Parathyroid adenoma (tissue), 2 donors: ENCODE results near the gene TAF4.

ENCODE experiments used
- H2AFZ ChIP-seq: fragments of 300-600 bp; sonication (generic); one replicate; pipeline ENCODE4 v1.7.0; 2017; ENCODE audit warnings: antibody characterized with exemption, mild to moderate bottlenecking
- H3K27ac ChIP-seq: fragments of 300-600 bp; sonication (generic); one replicate; pipeline ENCODE4 v1.7.0; 2017
- H3K27me3 ChIP-seq: fragments of 300-600 bp; sonication (generic); one replicate; pipeline ENCODE4 v1.7.0; 2017; ENCODE audit warnings: low read length; ENCODE audit not compliant: control insufficient read depth, insufficient read depth
- H3K36me3 ChIP-seq: fragments of 300-600 bp; sonication (generic); one replicate; pipeline ENCODE4 v1.7.0; 2017; ENCODE audit warnings: low read length; ENCODE audit not compliant: control insufficient read depth, insufficient read depth
- H3K4me1 ChIP-seq: fragments of 300-600 bp; sonication (generic); one replicate; pipeline ENCODE4 v1.7.0; 2017; ENCODE audit warnings: control low read depth
- H3K4me2 ChIP-seq: fragments of 300-600 bp; sonication (generic); one replicate; pipeline ENCODE4 v1.7.0; 2017; ENCODE audit warnings: low read length
- H3K4me3 ChIP-seq: fragments of 300-600 bp; sonication (generic); one replicate; pipeline ENCODE4 v1.7.0; 2017; ENCODE audit warnings: low read depth, low read length
- H3K79me2 ChIP-seq: fragments of 300-600 bp; sonication (generic); one replicate; pipeline ENCODE4 v1.7.0; 2017; ENCODE audit warnings: control low read depth
- H3K9ac ChIP-seq: fragments of 300-600 bp; sonication (generic); one replicate; pipeline ENCODE4 v1.7.0; 2017; ENCODE audit warnings: mild to moderate bottlenecking
- H3K9me3 ChIP-seq: fragments of 300-600 bp; sonication (generic); one replicate; pipeline ENCODE4 v1.7.0; 2017; ENCODE audit warnings: low read length; ENCODE audit not compliant: control insufficient read depth
- CTCF ChIP-seq: fragments of 300-600 bp; sonication (generic); IDR thresholded peaks from one replicate; pipeline ENCODE4 v1.7.0; 2017; ENCODE audit warnings: antibody characterized with exemption, mild to moderate bottlenecking
- donor health status: primary hyperparathyroidism.

TAF4 gene

GRCh38 chr20:62039738-62040137, 25.9 kb downstream of the TAF4 start:
- Histone ChIP-seq H3K4me2 (no peak overlapping the region), H2AFZ (no peak overlapping the region), H3K9ac (no peak overlapping the region), H3K9me3 (no peaks in the 10 kb centered on the region), H3K27me3 (no peaks in the 10 kb centered on the region), H3K36me3 (no peaks in the 10 kb centered on the region), H3K4me1 (no peaks in the 10 kb centered on the region), H3K79me2 (peaks cover 76% of the 10 kb centered on the region), H3K27ac (no peak overlapping the region), H3K4me3 (no peak overlapping the region)
- no peak for TF ChIP-seq CTCF

- Histone ChIP-seq H3K4me3 (no peak overlapping the region), H2AFZ (no peak overlapping the region), H3K4me1 (no peaks in the 10 kb centered on the region), H3K27ac (no peak overlapping the region), H3K9me3 (no peaks in the 10 kb centered on the region), H3K27me3 (no peaks in the 10 kb centered on the region), H3K9ac (no peak overlapping the region), H3K4me2 (no peak overlapping the region), H3K79me2 (peaks cover 88% of the 10 kb centered on the region), H3K36me3 (no peaks in the 10 kb centered on the region)
- no peak for TF ChIP-seq CTCF
Observed at GRCh38 chr20:62032609-62033368, 32.9 kb downstream of the TAF4 start.

- H3K27me3 ChIP-seq: no peaks in the 10 kb centered on the region
- peaks cover 91% of the 10 kb centered on the region for H3K79me2 ChIP-seq
- no peaks in the 10 kb centered on the region for H3K9me3 ChIP-seq
- H3K4me2 ChIP-seq: no peak overlapping the region
- no peak for TF ChIP-seq CTCF
- no peaks in the 10 kb centered on the region for H3K36me3 ChIP-seq
- H3K4me3 ChIP-seq: no peak overlapping the region
- H2AFZ ChIP-seq: no peak overlapping the region
- no peak overlapping the region for H3K9ac ChIP-seq
- no peaks in the 10 kb centered on the region for H3K4me1 ChIP-seq
- no peak overlapping the region for H3K27ac ChIP-seq
Observed at GRCh38 chr20:62031462-62032092, 34.1 kb downstream of the TAF4 start.

GRCh38 chr20:62030834-62031434, 34.7 kb downstream of the TAF4 start:
- Histone ChIP-seq H3K27me3 (no peaks in the 10 kb centered on the region), H3K27ac (no peak overlapping the region), H3K9me3 (no peaks in the 10 kb centered on the region), H3K79me2 (peaks cover 93% of the 10 kb centered on the region), H3K9ac (no peak overlapping the region), H3K4me3 (no peak overlapping the region), H3K4me1 (no peaks in the 10 kb centered on the region), H2AFZ (no peak overlapping the region), H3K4me2 (no peak overlapping the region), H3K36me3 (no peaks in the 10 kb centered on the region)
- TF ChIP-seq CTCF: no peak
